ENCODE results near the gene RSBN1.
A peak's percentile ranks its signal among the peaks of the same experiment; 100 is the strongest.
"Not testable (repeated sequence)": the region's sequence is repeated elsewhere in the genome, so short reads cannot be mapped to it uniquely, and the experiment has no call there.

Gene RSBN1

DNA sequence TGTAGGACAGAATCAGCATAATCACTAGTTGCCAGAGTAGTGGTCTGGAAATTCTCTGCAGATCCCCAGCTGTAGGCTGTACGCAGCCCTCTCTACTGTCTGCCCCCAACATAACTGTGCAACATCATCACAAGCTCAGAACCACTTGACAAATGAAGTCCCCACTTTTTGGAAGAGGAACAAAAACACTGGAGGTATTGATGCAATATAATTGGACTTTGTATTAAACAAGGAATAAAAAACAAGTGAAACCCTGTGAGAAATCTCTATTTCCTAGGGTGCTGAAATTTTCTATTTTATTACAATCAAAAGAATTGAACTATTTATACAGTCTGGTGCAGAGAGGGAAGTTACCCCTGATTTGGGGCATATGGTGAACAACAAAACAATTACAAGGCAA is 68.2 kb downstream of the RSBN1 start:
- Mint-ChIP-seq H3K9me3 (no peaks in the 10 kb centered on the region), H3K4me1 (peaks cover 4% of the 10 kb centered on the region), H3K4me3 (no peak overlapping the region), H3K27me3 (no peaks in the 10 kb centered on the region), H3K27ac (ENCODE audit: low read depth) (no peak overlapping the region), H3K36me3 (ENCODE audit: insufficient read depth) (peaks cover 4% of the 10 kb centered on the region)
- ATAC-seq (replicated peaks; ENCODE audit: extremely low read depth, poor library complexity, severe bottlenecking) (no peak), DNase-seq (ENCODE audit: low spot score in 2 of 2) (no peak)

DNA sequence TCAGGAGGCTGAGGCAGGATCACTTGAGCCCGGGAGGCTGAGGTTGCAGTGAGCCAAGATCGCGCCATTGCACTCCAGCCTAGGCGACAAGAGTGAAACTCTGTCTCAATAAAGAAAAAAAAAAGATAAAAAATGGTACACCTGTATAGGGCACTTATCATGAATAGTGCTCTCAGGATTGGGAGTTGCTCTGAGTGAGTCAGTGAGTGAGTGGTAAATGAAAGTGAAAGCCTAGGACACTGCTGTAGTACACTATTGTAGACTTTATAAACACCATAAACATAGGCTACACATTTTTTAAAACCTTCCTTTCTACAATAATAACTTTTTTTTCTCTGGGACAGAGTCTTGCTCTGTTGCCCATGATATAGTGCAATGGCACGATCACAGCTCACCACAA is 69.8 kb downstream of the RSBN1 start:
- Mint-ChIP-seq H3K4me1 (peaks cover 4% of the 10 kb centered on the region), H3K36me3 (ENCODE audit: insufficient read depth) (peaks cover 3% of the 10 kb centered on the region), H3K4me3 (no peak overlapping the region), H3K27ac (ENCODE audit: low read depth) (peak overlapping the region; percentile 32), H3K27me3 (no peaks in the 10 kb centered on the region), H3K9me3 (no peaks in the 10 kb centered on the region)
- DNase-seq (ENCODE audit: low spot score in 2 of 2) (no peak), ATAC-seq (replicated peaks; ENCODE audit: extremely low read depth, poor library complexity, severe bottlenecking) (no peak)

GRCh38 chr1:113734357-113735055 is 77.8 kb downstream of the RSBN1 start:
- H3K27me3 Mint-ChIP-seq, result no peaks in the 10 kb centered on the region
- no peaks in the 10 kb centered on the region for H3K9me3 Mint-ChIP-seq
- H3K4me1 Mint-ChIP-seq, result no peaks in the 10 kb centered on the region
- DNase-seq (ENCODE audit: low spot score in 2 of 2) (no peak), ATAC-seq (replicated peaks; ENCODE audit: extremely low read depth, poor library complexity, severe bottlenecking) (no peak)
- peaks cover 16% of the 10 kb centered on the region for H3K36me3 Mint-ChIP-seq (ENCODE audit: insufficient read depth)
- H3K4me3 Mint-ChIP-seq, result no peak overlapping the region
- H3K27ac Mint-ChIP-seq (ENCODE audit: low read depth), result no peak overlapping the region

DNA sequence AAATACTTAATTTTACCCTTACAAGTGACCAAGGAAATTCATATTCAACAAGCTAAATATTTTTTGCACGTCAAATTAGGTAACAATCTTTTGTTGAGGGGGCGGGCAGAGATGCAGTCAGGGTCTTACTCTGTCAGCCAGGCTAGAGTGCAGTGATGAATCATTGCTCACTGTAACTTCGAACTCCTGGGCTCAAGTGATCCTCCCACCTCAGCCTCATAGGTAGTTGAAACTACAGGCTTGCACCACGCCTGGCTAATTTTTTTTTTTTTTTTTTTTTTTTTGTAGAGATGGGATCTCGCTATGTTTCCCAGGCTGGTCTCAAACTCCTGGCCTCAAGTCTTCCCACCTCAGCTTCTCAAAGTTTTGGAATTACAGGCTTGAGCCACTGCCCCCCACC is 79.5 kb downstream of the RSBN1 start:
- DNase-seq (ENCODE audit: low spot score in 2 of 2) (no peak), ATAC-seq (replicated peaks; ENCODE audit: extremely low read depth, poor library complexity, severe bottlenecking) (no peak)
- H3K36me3 Mint-ChIP-seq (ENCODE audit: insufficient read depth), result peaks cover 14% of the 10 kb centered on the region
- H3K4me3 Mint-ChIP-seq, result no peak overlapping the region
- no peak overlapping the region for H3K27ac Mint-ChIP-seq (ENCODE audit: low read depth)
- no peaks in the 10 kb centered on the region for H3K27me3 Mint-ChIP-seq
- H3K9me3 Mint-ChIP-seq, result no peaks in the 10 kb centered on the region
- H3K4me1 Mint-ChIP-seq, result no peaks in the 10 kb centered on the region

DNA sequence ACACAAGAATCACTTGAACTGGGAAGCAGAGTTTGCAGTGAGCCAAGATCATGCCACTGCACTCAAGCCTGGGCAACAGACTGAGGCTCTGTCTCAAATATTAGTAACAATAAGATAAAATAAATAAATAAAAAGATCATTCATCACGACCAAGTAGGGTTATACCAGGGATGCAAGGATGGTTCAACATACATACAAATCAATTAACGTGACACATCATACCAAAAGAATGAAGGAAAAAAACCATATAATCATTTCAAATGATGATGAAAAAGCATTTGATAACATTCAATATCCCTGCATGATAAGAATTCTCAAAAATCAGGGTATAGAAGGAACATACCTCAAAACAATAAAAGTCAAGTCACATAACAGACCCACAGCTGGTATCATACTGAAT is 91.3 kb downstream of the RSBN1 start:
- Mint-ChIP-seq H3K27ac (ENCODE audit: low read depth) (no peak overlapping the region), H3K4me1 (peaks cover 1% of the 10 kb centered on the region), H3K27me3 (no peaks in the 10 kb centered on the region), H3K4me3 (no peak overlapping the region), H3K9me3 (no peaks in the 10 kb centered on the region), H3K36me3 (ENCODE audit: insufficient read depth) (peaks cover 12% of the 10 kb centered on the region)
- DNase-seq (ENCODE audit: low spot score in 2 of 2) (no peak), ATAC-seq (replicated peaks; ENCODE audit: extremely low read depth, poor library complexity, severe bottlenecking) (no peak)

DNA sequence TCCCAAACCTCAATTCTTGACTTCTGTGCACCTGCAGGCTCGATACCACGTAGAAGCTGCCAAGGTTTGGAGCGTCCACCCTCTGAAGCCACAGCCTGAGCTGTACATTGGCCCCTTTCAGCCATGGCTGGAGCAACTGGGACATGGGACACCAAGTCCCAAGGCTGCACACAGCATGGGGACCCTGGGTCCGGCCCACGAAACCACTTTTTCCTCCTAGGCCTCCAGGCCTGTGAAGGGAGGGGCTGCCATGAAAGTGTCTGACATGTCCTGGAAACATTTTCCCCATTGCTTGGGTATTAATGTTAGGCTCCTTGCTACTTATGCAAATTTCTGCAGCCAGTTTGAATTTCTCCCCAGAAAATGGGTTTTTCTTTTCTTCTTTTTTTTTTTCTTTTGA is 93.7 kb downstream of the RSBN1 start:
- Mint-ChIP-seq H3K36me3 (ENCODE audit: insufficient read depth) (peaks cover 11% of the 10 kb centered on the region), H3K4me1 (peaks cover 12% of the 10 kb centered on the region)
- not testable (repeated sequence) for H3K4me3 Mint-ChIP-seq; H3K27ac Mint-ChIP-seq (ENCODE audit: low read depth); H3K9me3 Mint-ChIP-seq; DNase-seq (ENCODE audit: low spot score in 2 of 2); H3K27me3 Mint-ChIP-seq; ATAC-seq (replicated peaks; ENCODE audit: extremely low read depth, poor library complexity, severe bottlenecking)

DNA sequence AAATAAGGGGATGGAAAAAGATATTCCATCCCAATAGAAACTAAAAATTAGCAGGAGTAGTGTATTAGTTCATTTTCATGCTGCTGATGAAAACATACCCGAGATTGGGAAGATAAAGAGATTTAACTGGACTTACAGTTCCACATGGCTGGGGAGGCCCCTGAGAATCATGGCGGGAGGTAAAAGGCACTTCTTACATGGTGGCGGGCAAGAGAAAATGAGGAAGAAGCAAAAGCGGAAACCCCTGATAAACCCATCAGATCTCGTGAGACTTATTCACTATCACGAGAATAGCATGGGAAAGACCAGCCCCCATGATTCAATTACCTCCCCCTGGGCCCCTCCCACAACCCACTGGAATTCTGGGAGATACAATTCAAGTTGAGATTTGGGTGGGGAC is 94.8 kb downstream of the RSBN1 start:
- DNase-seq (ENCODE audit: low spot score in 2 of 2); H3K27ac Mint-ChIP-seq (ENCODE audit: low read depth); H3K27me3 Mint-ChIP-seq; H3K9me3 Mint-ChIP-seq; H3K4me3 Mint-ChIP-seq; ATAC-seq (replicated peaks; ENCODE audit: extremely low read depth, poor library complexity, severe bottlenecking): not testable (repeated sequence)
- Mint-ChIP-seq H3K4me1 (peaks cover 15% of the 10 kb centered on the region), H3K36me3 (ENCODE audit: insufficient read depth) (peaks cover 11% of the 10 kb centered on the region)

- Mint-ChIP-seq H3K36me3 (ENCODE audit: insufficient read depth) (peaks cover 11% of the 10 kb centered on the region), H3K27me3 (no peaks in the 10 kb centered on the region), H3K4me1 (peaks cover 15% of the 10 kb centered on the region), H3K9me3 (no peaks in the 10 kb centered on the region), H3K4me3 (no peak overlapping the region), H3K27ac (ENCODE audit: low read depth) (no peak overlapping the region)
- ATAC-seq (replicated peaks; ENCODE audit: extremely low read depth, poor library complexity, severe bottlenecking) (no peak), DNase-seq (ENCODE audit: low spot score in 2 of 2) (no peak)
Measured at GRCh38 chr1:113714606-113715269, 97.5 kb downstream of the RSBN1 start.

All from central memory CD8-positive, alpha-beta T cell (primary cell).